ENCODE measurements around the gene PLA2G1B.
A peak's percentile ranks its signal among the peaks of the same experiment; 100 is the strongest.

The PLA2G1B gene

GRCh38 chr12:120369603-120370342 lies 42.2 kb upstream of the PLA2G1B start:
- no peak for DNase-seq (ENCODE audit: low read depth)
- H3K4me3 ChIP-seq (ENCODE audit: low read depth, low read length) = no peak overlapping the region
- TF ChIP-seq CTCF (IDR thresholded peaks at IDR 0.05; ENCODE audit: insufficient read depth, low read depth, low read length, missing control alignments) = no peak

- no peak for TF ChIP-seq CTCF (IDR thresholded peaks at IDR 0.05; ENCODE audit: insufficient read depth, low read depth, low read length, missing control alignments)
- no peak for DNase-seq (ENCODE audit: low read depth)
- no peak within 1 kb of the TSS for H3K4me3 ChIP-seq (ENCODE audit: low read depth, low read length)
These were observed 41.4 kb upstream of the PLA2G1B start, which contains the start of gene MSI1 for GRCh38 chr12:120368789-120369602. MSI1 (minus strand) TSS chr12:120369164; CDS start chr12:120369091, 73 bp downstream.

GRCh38 chr12:120367924-120368788 lies 40.6 kb upstream of the PLA2G1B start:
- no peak overlapping the region for H3K4me3 ChIP-seq (ENCODE audit: low read depth, low read length)
- DNase-seq (ENCODE audit: low read depth) = no peak
- TF ChIP-seq CTCF (IDR thresholded peaks at IDR 0.05; ENCODE audit: insufficient read depth, low read depth, low read length, missing control alignments) = no peak

DNA sequence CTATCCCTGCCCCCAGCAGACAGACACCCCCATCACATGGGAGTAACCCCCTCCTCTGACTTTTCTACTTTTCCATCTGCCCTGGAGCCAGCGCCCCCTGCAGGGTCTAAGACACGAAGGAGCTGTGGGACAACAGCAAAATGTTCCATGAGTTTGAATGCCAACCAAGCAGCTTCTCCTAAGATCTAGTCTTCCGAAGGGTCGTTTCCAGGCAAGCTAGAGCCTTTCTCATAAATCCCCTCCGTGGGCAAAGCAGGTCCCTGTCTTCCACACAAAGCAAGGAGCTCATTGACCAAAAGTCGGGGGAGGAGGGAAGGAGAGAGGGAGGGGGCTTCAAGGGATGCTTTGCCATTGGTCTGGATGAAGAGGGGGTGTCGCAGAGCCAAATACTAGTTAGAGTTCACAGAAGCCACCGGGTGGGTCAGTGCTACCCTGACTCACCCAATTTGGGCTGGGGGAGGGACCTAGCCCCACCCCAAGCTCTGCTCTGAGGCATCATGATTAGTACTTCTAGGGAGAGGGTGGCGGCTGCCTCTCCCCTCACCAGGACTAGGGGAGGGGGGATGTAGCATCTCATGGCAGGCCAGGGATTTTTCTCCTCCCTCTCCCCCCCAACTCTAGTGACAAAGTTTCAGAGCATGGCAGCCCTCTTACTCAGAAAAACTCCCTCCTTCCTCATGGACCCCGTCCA lies 39.8 kb upstream of the PLA2G1B start:
- H3K4me3 ChIP-seq (ENCODE audit: low read depth, low read length) = no peak overlapping the region
- no peak for DNase-seq (ENCODE audit: low read depth)
- peak; percentile 12 for TF ChIP-seq CTCF (IDR thresholded peaks at IDR 0.05; ENCODE audit: insufficient read depth, low read depth, low read length, missing control alignments)

DNA sequence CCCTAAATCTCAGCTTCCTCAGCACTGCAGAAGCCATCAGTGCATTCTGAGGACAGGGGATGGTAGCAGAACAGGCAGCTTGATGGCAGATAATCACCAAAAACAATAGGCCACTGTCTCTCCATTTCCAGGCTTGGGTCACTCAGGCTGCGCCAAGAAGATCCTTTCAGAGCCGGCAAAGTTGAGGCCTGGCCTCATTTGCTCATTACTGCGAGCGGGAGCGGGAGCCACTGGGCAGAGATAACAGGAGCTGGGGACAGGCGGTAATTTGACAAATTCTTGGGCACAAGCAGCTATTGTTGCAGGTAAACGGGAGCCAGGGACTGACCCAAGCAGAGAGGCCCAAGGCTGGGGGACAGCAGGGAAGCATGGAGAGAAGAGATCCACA lies 39.3 kb upstream of the PLA2G1B start:
- no peak overlapping the region for H3K4me3 ChIP-seq (ENCODE audit: low read depth, low read length)
- no peak for DNase-seq (ENCODE audit: low read depth)
- TF ChIP-seq CTCF (IDR thresholded peaks at IDR 0.05; ENCODE audit: insufficient read depth, low read depth, low read length, missing control alignments) = no peak

DNA sequence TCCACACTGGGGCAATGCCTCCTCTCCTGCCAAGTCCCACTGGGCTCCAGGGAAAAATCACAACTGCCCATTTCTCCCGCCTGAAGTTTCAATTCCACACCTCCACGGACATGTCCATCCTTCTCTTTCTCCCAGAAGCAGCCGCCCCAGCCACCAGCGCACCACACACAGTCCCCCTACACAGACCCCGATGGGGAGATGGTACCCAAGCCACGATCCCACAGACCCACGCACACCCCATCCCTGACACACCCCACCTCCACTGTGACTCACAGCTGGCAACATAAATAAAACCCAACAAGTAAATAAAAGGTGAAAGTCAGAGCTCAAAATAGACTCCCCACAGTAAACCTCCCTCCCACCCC lies 38.7 kb upstream of the PLA2G1B start:
- no peak overlapping the region for H3K4me3 ChIP-seq (ENCODE audit: low read depth, low read length)
- DNase-seq (ENCODE audit: low read depth) = no peak
- no peak for TF ChIP-seq CTCF (IDR thresholded peaks at IDR 0.05; ENCODE audit: insufficient read depth, low read depth, low read length, missing control alignments)
